Adrenal gland (tissue), 12 donors: Measurements from ENCODE around the gene FNIP2. TPM values are rescaled to one million over a fixed set of nuclear protein-coding genes. Genes with fewer than 3 reads are reported as not detected.
A peak's percentile ranks its signal among the peaks of the same experiment; 100 is the strongest.

Experiments
- DNase-seq, 7 donors: peaks; one replicate each; pipeline ENCODE4 v3.0.0-alpha.2; 2019 to 2020
- H3K27ac ChIP-seq, 5 donors: fragments of 200-600 bp; sonication (generic) in 4 of 5; 1 replicate in 3 of 5; 2 replicates in 2 of 5; pipeline versions ENCODE4 v1.5.1 to v1.8.0; 2016 to 2020; ENCODE audit warnings: mild to moderate bottlenecking in 1 of 5
- H3K27me3 ChIP-seq: fragments of 200-600 bp; 2 replicates; pipeline ENCODE4 v1.8.0; 2021
- H3K36me3 ChIP-seq, 2 donors: fragments of 200-600 bp; replicated peaks in 1 of 2; 1 replicate in 1 of 2; 2 replicates in 1 of 2; pipeline versions ENCODE4 v1.5.1 to v1.8.0; 2018 to 2022
- H3K4me1 ChIP-seq, 2 donors: fragments of 200-600 bp; replicated peaks in 1 of 2; 1 replicate in 1 of 2; 2 replicates in 1 of 2; pipeline versions ENCODE4 v1.5.1 to v1.8.0; 2018 to 2021
- H3K4me3 ChIP-seq, 4 donors: fragments of 200-600 bp; sonication (generic) in 3 of 4; one replicate each; pipeline ENCODE4 v1.5.1; 2016 to 2018
- H3K9me3 ChIP-seq, 3 donors: fragments of 200-600 bp; sonication (generic) in 1 of 3; replicated peaks in 1 of 3; 1 replicate in 2 of 3; 2 replicates in 1 of 3; pipeline versions ENCODE4 v1.5.1 to v1.8.0; 2016 to 2021
- CTCF ChIP-seq, 6 experiments: fragments of 450-650 bp in 4 of 6; fragments of 200-600 bp in 2 of 6; sonication (generic) in 1 of 6; IDR thresholded peaks; 1 replicate in 5 of 6; 2 replicates in 1 of 6; pipeline versions ENCODE4 v1.5.1 to v1.8.0; 2016 to 2021; ENCODE audit warnings: antibody characterized with exemption in 6 of 6, mild to moderate bottlenecking in 2 of 6, moderate library complexity in 1 of 6
- POLR2A ChIP-seq, 2 donors: fragments of 450-650 bp; IDR thresholded peaks; one replicate each; pipeline ENCODE4 v1.6.1; 2017; ENCODE audit warnings: antibody characterized with exemption in 2 of 2, mild to moderate bottlenecking in 2 of 2, moderate library complexity in 1 of 2
- WGBS, 4 donors: extraction: QIAGEN DNeasy Blood & Tissue Kit in 2 of 4; methylation state at CpG; one replicate each; pipeline versions ENCODE4 v1.1.5 to v1.1.7; 2013 to 2017; 5-methylcytosine and 5-hydroxymethylcytosine counted together
- intact Hi-C, 2 donors: fragments of 100-400 bp; cut with DNase I; formaldehyde crosslinking; loops; one replicate each; pipeline versions ENCODE4 v1.14.1 to v1.15.0; 2022 to 2023
- polyA plus RNA-seq, 3 donors: library from polyadenylated mRNA; stranded (reverse); fragments of 200-250 nt in 2 of 3; fragments of 350-450 nt in 1 of 3; fragmentation: Illumina TruSeq in 1 of 3; extraction: RNeasy Lipid Tissue Mini Kit (QIAGEN cat#74804) in 1 of 3; gene quantifications; one replicate each; pipeline ENCODE4 v1.2.3, GENCODE V29; 2013 to 2014
- total RNA-seq, 9 donors: library from RNA; depleted of rRNA in 4 of 9; stranded (reverse); fragments of >200 nt in 4 of 9; fragments of 120-200 nt in 1 of 9; fragmentation: NEBNext Ultra II Directional in 1 of 9; extraction: Animal tissue kit (Norgen Biotek cat#: 25700) in 1 of 9; gene quantifications; one replicate each; pipeline versions ENCODE4 v1.1.0 to v1.2.4, GENCODE V29; 2013 to 2023
- donor health status: healthy with polysubstance abuse.
- donor health status: Bipolar disorder and iron deficiency.
- donor health status: DM: yes; HTN: yes; CAD: no.
- donor health status: DM: no; HTN: no; CAD: no.
- donor health status: DM: no; HTN: no; CAD: no.
- donor health status: DM: yes; HTN: yes; CAD: no.

The FNIP2 gene
- total and polyA plus RNA-seq, 12 donors: 3.5 to 39.4 (median 27.1) TPM

DNA sequence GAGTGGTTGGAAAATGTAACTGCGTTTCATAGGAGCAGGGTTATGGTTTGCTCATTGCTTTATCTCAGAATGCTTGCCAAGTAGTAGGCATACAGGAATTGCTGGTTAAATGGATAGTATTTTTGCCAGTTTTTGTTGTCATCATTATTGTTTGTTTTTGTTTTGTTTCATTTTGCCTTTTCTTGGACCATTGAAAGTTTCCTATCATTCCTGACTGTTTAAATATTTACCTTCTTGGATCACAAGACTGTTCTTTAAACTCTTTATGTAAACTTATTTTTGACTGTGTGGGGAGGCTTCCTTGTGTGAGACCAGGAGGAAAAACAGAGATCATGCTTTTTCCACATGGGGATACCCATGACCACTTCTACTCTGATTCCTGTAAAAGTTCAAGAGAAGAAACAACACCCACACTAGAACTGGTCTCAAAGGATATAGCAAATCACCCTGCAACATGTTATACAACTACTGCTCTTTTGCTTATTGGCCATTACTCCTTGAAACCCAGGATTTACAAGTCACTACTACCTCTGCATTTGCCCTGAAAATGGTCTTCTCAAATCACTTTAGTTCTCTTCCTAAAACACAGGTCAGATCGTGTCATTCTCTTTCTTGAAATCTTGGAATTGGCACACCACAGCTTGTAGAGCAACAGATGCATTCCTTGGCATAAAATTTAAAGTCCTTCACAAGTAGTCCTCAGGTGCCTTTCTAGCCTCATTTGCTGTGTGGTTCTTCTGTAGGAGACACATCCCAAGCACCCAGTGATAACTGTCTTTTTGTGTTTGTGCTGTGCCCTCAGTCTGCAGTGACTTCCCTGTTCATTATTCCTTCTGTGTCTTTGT, 51.3 kb downstream of the FNIP2 start:
- DNase-seq: no peak
- 81 to 88% (median 83%) methylated on average over 2 of the region's 2 CpGs for WGBS, 4 donors
- H3K27me3 ChIP-seq: no peaks in the 10 kb centered on the region
- TF ChIP-seq POLR2A (IDR thresholded peaks at IDR 0.05) (no peak), CTCF (IDR thresholded peaks at IDR 0.05) (no peak)
- peaks cover 0 to 44% of the 10 kb centered on the region in 2 donors for H3K4me1 ChIP-seq
- no peak overlapping the region for H3K4me3 ChIP-seq
- peak overlapping the region in 2 of 5 donors; percentile 4 to 7 for H3K27ac ChIP-seq
- no peaks in the 10 kb centered on the region for H3K9me3 ChIP-seq
- intact Hi-C loops: no loop called here
- no peaks in the 10 kb centered on the region for H3K36me3 ChIP-seq

DNA sequence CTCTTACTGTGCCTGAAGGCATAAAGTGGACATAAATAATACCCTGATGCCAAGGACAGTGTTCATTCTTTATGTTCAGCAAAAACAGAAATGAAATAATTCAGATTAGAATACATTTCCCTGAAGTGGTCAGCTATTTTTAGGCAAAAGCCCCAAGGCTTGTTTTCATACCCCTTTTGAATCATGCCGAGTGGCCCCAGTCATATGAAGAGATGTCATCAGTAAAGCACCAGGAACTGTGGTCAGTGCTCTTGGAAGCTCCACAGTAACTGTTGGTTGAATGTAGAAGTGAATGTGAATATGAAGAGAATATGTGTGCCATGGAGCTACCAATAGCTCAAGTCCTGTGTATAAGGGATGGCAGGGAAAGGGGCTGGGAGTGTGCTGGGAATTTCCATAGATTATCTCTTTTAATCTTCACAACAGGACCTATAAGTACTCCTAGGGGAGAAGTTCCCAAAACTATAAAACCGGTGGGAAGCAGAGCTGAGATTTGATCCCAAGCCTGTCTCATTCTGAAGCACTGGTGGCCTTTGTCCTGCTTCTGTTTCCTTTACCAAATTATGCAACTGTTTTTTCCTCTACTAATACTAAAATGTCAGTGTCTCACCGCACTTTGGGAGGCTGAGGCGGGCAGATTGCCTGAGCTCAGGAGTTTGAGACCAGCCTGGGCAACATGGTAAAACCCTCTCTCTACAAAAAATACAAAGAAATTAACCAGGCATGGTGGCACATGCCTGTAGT, 52.6 kb downstream of the FNIP2 start:
- H3K4me3 ChIP-seq: no peak overlapping the region
- no peaks in the 10 kb centered on the region for H3K27me3 ChIP-seq
- 78 to 83% (median 80%) methylated on average over 4 of the region's 4 CpGs for WGBS, 4 donors
- no peaks in the 10 kb centered on the region for H3K9me3 ChIP-seq
- H3K4me1 ChIP-seq: peaks cover 6 to 55% of the 10 kb centered on the region in 2 donors
- no peak for DNase-seq
- intact Hi-C loops: no loop called here
- H3K36me3 ChIP-seq: no peaks in the 10 kb centered on the region
- H3K27ac ChIP-seq: peak overlapping the region in 2 of 5 donors; percentile 7 to 38
- TF ChIP-seq POLR2A (IDR thresholded peaks at IDR 0.05) (no peak), CTCF (IDR thresholded peaks at IDR 0.05) (no peak)

DNA sequence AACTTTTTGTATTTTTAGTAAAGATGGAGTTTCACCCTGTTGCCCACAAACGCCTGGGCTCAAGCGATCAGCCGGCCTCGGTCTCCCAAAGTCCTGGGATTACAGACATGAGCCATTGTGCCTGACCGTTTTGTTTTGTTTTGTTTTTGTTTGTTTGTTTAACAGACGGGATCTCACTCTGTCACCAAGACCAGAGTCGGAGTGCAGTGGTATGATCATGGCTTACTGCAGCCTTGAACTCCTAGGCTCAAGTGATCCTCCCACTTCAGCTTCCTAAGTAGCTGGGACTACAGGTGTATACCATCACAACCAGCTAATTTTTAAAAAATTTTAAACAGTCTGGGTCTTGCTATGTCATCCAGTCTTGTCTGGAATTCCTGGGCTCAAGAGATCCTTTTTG, 53.5 kb downstream of the FNIP2 start:
- intact Hi-C loops: no loop called here
- DNase-seq: no peak
- Histone ChIP-seq H3K4me1 (peaks cover 6 to 55% of the 10 kb centered on the region in 2 donors), H3K36me3 (no peaks in the 10 kb centered on the region), H3K27me3 (no peaks in the 10 kb centered on the region), H3K27ac (no peak overlapping the region), H3K9me3 (no peaks in the 10 kb centered on the region), H3K4me3 (no peak overlapping the region)
- TF ChIP-seq CTCF (IDR thresholded peaks at IDR 0.05) (no peak), POLR2A (IDR thresholded peaks at IDR 0.05) (no peak)
- 83 to 93% (median 87%) methylated on average over 7 of the region's 7 CpGs for WGBS, 4 donors

- Histone ChIP-seq H3K4me1 (peaks cover 6 to 54% of the 10 kb centered on the region in 2 donors), H3K27me3 (no peaks in the 10 kb centered on the region), H3K9me3 (no peaks in the 10 kb centered on the region), H3K36me3 (no peaks in the 10 kb centered on the region), H3K4me3 (no peak overlapping the region), H3K27ac (no peak overlapping the region)
- TF ChIP-seq CTCF (IDR thresholded peaks at IDR 0.05): no peak
- no peak for TF ChIP-seq POLR2A (IDR thresholded peaks at IDR 0.05)
- intact Hi-C loops: no loop called here
- WGBS, 4 donors: 69 to 85% (median 75%) methylated on average over 3 of the region's 3 CpGs
- DNase-seq: peak in 1 of 7 donors; percentile 23
These were observed 54.6 kb downstream of the FNIP2 start for GRCh38 chr4:158823461-158823873.
